Right lobe of liver (tissue), 4 donors: Measurements from ENCODE around the gene C9orf50.

Source experiments
- CTCF ChIP-seq, 4 donors: fragments of 200-600 bp in 3 of 4; fragments of 450-650 bp in 1 of 4; IDR thresholded peaks; one replicate each; pipeline versions ENCODE4 v1.5.1 to v1.8.0; 2016 to 2022; ENCODE audit warnings: antibody characterized with exemption in 4 of 4, mild to moderate bottlenecking in 2 of 4
- POLR2A ChIP-seq: fragments of 450-650 bp; IDR thresholded peaks from one replicate; pipeline ENCODE4 v1.6.1; 2017; ENCODE audit warnings: antibody characterized with exemption, mild to moderate bottlenecking
- donor health status: DM: no; HTN: no; CAD: no.
- donor health status: DM: no; HTN: no; CAD: no.
- donor health status: DM: no; HTN: yes; CAD: no.

DNA sequence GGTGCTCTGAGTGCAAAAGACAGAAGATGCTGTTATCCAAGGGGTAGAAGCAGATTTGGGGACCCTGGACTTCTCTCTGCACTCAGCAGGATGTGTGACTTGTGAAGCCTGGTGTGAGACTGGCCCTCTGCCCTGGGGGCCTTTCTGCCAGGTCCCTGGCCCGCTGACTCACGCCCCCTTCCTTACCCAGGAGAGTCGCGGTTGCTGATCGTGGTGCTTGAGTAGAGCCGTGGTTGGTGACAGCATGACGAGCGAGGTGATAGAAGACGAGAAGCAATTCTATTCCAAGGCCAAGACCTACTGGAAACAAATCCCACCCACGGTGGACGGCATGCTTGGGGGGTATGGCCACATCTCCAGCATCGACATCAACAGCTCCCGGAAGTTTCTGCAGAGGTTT, 11.6 kb upstream of the C9orf50 start:
- TF ChIP-seq CTCF (IDR thresholded peaks at IDR 0.05) (no peak), POLR2A (no peak)
